H9 (cell line): Measurements from ENCODE around the gene EPHB6. TPM values are rescaled to one million over a fixed set of nuclear protein-coding genes. Genes with fewer than 3 reads are reported as not detected.

Experiments
- DNase-seq: peaks from one replicate; pipeline ENCODE4 v3.0.0-alpha.2; 2017
- H2AFZ ChIP-seq: one replicate; pipeline ENCODE4 v1.6.1; 2013; ENCODE audit warnings: mild to moderate bottlenecking, low read length, control low read depth, moderate library complexity
- H2AK5ac ChIP-seq: 2 replicates; pipeline ENCODE4 v1.6.1; 2013; ENCODE audit warnings: low read length, control low read depth, mixed read lengths; ENCODE audit not compliant: insufficient read length
- H2BK120ac ChIP-seq: one replicate; pipeline ENCODE4 v1.6.1; 2013; ENCODE audit warnings: low read depth, mild to moderate bottlenecking, low read length, control low read depth, inconsistent platforms; ENCODE audit not compliant: poor library complexity, severe bottlenecking
- H2BK12ac ChIP-seq: 2 replicates; pipeline ENCODE4 v1.6.1; 2013; ENCODE audit warnings: low read length, control low read depth, mixed read lengths, low read depth; ENCODE audit not compliant: insufficient read length
- H2BK15ac ChIP-seq: 2 replicates; pipeline ENCODE4 v1.6.1; 2013; ENCODE audit warnings: low read depth, low read length, control low read depth
- H2BK20ac ChIP-seq: one replicate; pipeline ENCODE4 v1.6.1; 2013; ENCODE audit warnings: low read depth, mild to moderate bottlenecking, low read length, control low read depth, inconsistent platforms; ENCODE audit not compliant: poor library complexity, severe bottlenecking
- H2BK5ac ChIP-seq: 2 replicates; pipeline ENCODE4 v1.6.1; 2013; ENCODE audit warnings: low read length, control low read depth, mixed read lengths; ENCODE audit not compliant: insufficient read length
- H3K14ac ChIP-seq: 2 replicates; pipeline ENCODE4 v1.6.1; 2013; ENCODE audit warnings: low read length, control low read depth; ENCODE audit not compliant: insufficient read depth
- H3K18ac ChIP-seq: 2 replicates; pipeline ENCODE4 v1.6.1; 2013; ENCODE audit warnings: low read depth, mild to moderate bottlenecking, mixed read lengths, low read length, control low read depth; ENCODE audit not compliant: insufficient read length
- H3K23ac ChIP-seq: 2 replicates; pipeline ENCODE4 v1.6.1; 2013; ENCODE audit warnings: low read length, control low read depth, mixed read lengths, low read depth; ENCODE audit not compliant: insufficient read length
- H3K23me2 ChIP-seq: 2 replicates; pipeline ENCODE4 v1.6.1; 2013; ENCODE audit warnings: low read depth, mild to moderate bottlenecking, mixed read lengths, low read length, control low read depth; ENCODE audit not compliant: insufficient read length, poor library complexity, severe bottlenecking
- H3K27ac ChIP-seq: 2 replicates; pipeline ENCODE4 v1.5.1; 2013; ENCODE audit warnings: low read length, control low read depth, mixed read lengths, low read depth; ENCODE audit not compliant: insufficient read length
- H3K27me3 ChIP-seq: 2 replicates; pipeline ENCODE4 v1.6.1; 2013; ENCODE audit warnings: low read length, control low read depth, inconsistent platforms; ENCODE audit not compliant: insufficient read depth
- H3K4ac ChIP-seq: 2 replicates; pipeline ENCODE4 v1.6.1; 2013; ENCODE audit warnings: low read depth, mild to moderate bottlenecking, control low read depth, inconsistent platforms, low read length, moderate library complexity
- H3K4me1 ChIP-seq: 2 replicates; pipeline ENCODE4 v1.6.1; 2013; ENCODE audit warnings: low read length, control low read depth, inconsistent platforms; ENCODE audit not compliant: insufficient read depth
- H3K4me2 ChIP-seq: 2 replicates; pipeline ENCODE4 v1.6.1; 2013; ENCODE audit warnings: low read length, control low read depth, mixed read lengths; ENCODE audit not compliant: insufficient read length, insufficient read depth
- H3K56ac ChIP-seq: 2 replicates; pipeline ENCODE4 v1.6.1; 2013; ENCODE audit warnings: low read depth, mild to moderate bottlenecking, mixed read lengths, low read length, control low read depth; ENCODE audit not compliant: insufficient read length
- H3K79me1 ChIP-seq: 2 replicates; pipeline ENCODE4 v1.6.1; 2013; ENCODE audit warnings: low read depth, mild to moderate bottlenecking, moderate library complexity, low read length, control low read depth, inconsistent platforms; ENCODE audit not compliant: insufficient read depth, poor library complexity, severe bottlenecking
- H3K79me2 ChIP-seq: 2 replicates; pipeline ENCODE4 v1.6.1; 2013; ENCODE audit warnings: low read length, control low read depth, inconsistent platforms; ENCODE audit not compliant: insufficient read depth
- H3K9ac ChIP-seq: 2 replicates; pipeline ENCODE4 v1.6.1; 2013; ENCODE audit warnings: low read length, control low read depth, mixed read lengths; ENCODE audit not compliant: insufficient read length; ENCODE audit errors: extremely low read depth
- H3K9me3 ChIP-seq: one replicate; pipeline ENCODE4 v1.6.1; 2013; ENCODE audit warnings: low read depth, low read length, inconsistent platforms; ENCODE audit not compliant: control insufficient read depth
- H3T11ph ChIP-seq: one replicate; pipeline ENCODE4 v1.6.1; 2013; ENCODE audit warnings: mild to moderate bottlenecking, low read length, control low read depth, inconsistent platforms
- H4K20me1 ChIP-seq: one replicate; pipeline ENCODE4 v1.6.1; 2013; ENCODE audit not compliant: control insufficient read depth, insufficient read length, insufficient read depth
- H4K5ac ChIP-seq: 2 replicates; pipeline ENCODE4 v1.6.1; 2013; ENCODE audit warnings: low read depth, mild to moderate bottlenecking, mixed read lengths, low read length, control low read depth; ENCODE audit not compliant: insufficient read length
- H4K8ac ChIP-seq: replicated peaks from 2 replicates; pipeline ENCODE4 v1.6.1; 2013; ENCODE audit warnings: low read length, control low read depth, mixed read lengths, low read depth; ENCODE audit not compliant: insufficient read length
- H4K91ac ChIP-seq: 2 replicates; pipeline ENCODE4 v1.6.1; 2013; ENCODE audit warnings: low read depth, mild to moderate bottlenecking, moderate library complexity, mixed read lengths, low read length, control low read depth; ENCODE audit not compliant: insufficient read length
- H3K27ac Mint-ChIP-seq, 3 experiments: 2 replicates in 2 of 3; 3 replicates in 1 of 3; pipeline ENCODE4 v1.8.0; 2020 to 2021; ENCODE audit warnings: mixed read lengths in 3 of 3, mild to moderate bottlenecking in 1 of 3, moderate library complexity in 1 of 3
- H3K27me3 Mint-ChIP-seq: 2 replicates; pipeline ENCODE4 v1.8.0; 2021; ENCODE audit warnings: low read depth, mild to moderate bottlenecking, moderate library complexity, mixed read lengths
- H3K36me3 Mint-ChIP-seq, 3 experiments: 2 replicates in 2 of 3; 3 replicates in 1 of 3; pipeline ENCODE4 v1.8.0; 2020 to 2021; ENCODE audit warnings: low read depth in 3 of 3, mixed read lengths in 3 of 3; ENCODE audit not compliant: insufficient read depth in 1 of 3
- H3K4me1 Mint-ChIP-seq, 2 experiments: 2 replicates each; pipeline ENCODE4 v1.8.0; 2020; ENCODE audit warnings: mixed read lengths in 2 of 2
- H3K4me3 Mint-ChIP-seq, 2 experiments: 2 replicates in 1 of 2; 3 replicates in 1 of 2; pipeline ENCODE4 v1.8.0; 2020 to 2021; ENCODE audit warnings: mild to moderate bottlenecking in 2 of 2, mixed read lengths in 2 of 2, moderate library complexity in 1 of 2
- H3K9me3 Mint-ChIP-seq, 2 experiments: 2 replicates in 1 of 2; 3 replicates in 1 of 2; pipeline ENCODE4 v1.8.0; 2020; ENCODE audit warnings: mild to moderate bottlenecking in 2 of 2, mixed read lengths in 2 of 2, moderate library complexity in 1 of 2
- WGBS: extraction: QIAGEN DNeasy Blood & Tissue Kit; methylation state at CpG from one replicate; pipeline ENCODE4 v1.1.7; 2013; ENCODE audit warnings: missing lambda C conversion rate, low lambda C conversion rate, mixed read lengths; ENCODE audit not compliant: insufficient read length; ENCODE audit errors: extremely low coverage; 5-methylcytosine and 5-hydroxymethylcytosine counted together
- total RNA-seq: library from RNA; stranded (reverse); gene quantifications from 2 replicates; pipeline ENCODE4 v1.2.1, GENCODE V29; 2021
- TF ChIP-seq, protein P1 (sequence below): fragments of 200-600 bp; sonication (generic); conservative IDR thresholded peaks from 3 replicates; pipeline ENCODE4 v1.8.0; 2021; ENCODE audit warnings: antibody characterized with exemption, mild to moderate bottlenecking

EPHB6 gene
- total RNA-seq, 1 experiment from 2014 or later = 9.7 TPM

- no peak overlapping the region for H3K23ac ChIP-seq
- H3K4me1 Mint-ChIP-seq = peaks cover 4 to 7% of the 10 kb centered on the region in 2 experiments
- no peak for DNase-seq
- H3K4me1 ChIP-seq = no peaks in the 10 kb centered on the region
- TF ChIP-seq, protein P1, sequence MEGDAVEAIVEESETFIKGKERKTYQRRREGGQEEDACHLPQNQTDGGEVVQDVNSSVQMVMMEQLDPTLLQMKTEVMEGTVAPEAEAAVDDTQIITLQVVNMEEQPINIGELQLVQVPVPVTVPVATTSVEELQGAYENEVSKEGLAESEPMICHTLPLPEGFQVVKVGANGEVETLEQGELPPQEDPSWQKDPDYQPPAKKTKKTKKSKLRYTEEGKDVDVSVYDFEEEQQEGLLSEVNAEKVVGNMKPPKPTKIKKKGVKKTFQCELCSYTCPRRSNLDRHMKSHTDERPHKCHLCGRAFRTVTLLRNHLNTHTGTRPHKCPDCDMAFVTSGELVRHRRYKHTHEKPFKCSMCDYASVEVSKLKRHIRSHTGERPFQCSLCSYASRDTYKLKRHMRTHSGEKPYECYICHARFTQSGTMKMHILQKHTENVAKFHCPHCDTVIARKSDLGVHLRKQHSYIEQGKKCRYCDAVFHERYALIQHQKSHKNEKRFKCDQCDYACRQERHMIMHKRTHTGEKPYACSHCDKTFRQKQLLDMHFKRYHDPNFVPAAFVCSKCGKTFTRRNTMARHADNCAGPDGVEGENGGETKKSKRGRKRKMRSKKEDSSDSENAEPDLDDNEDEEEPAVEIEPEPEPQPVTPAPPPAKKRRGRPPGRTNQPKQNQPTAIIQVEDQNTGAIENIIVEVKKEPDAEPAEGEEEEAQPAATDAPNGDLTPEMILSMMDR = no peak
- peaks cover 14% of the 10 kb centered on the region for H3K27me3 Mint-ChIP-seq
- H2BK15ac ChIP-seq = no peak overlapping the region
- peaks cover 3 to 12% (median 6%) of the 10 kb centered on the region in 3 experiments; a peak in 6 of 7 replicates for H3K36me3 Mint-ChIP-seq
- H4K91ac ChIP-seq = no peak overlapping the region
- H3K14ac ChIP-seq = no peak overlapping the region
- no peak overlapping the region for H3T11ph ChIP-seq
- peaks cover 15 to 17% of the 10 kb centered on the region in 2 experiments for H3K9me3 Mint-ChIP-seq
- no CpG with 5 or more reads among the region's 2 CpGs for WGBS
- no peak overlapping the region for H3K27ac Mint-ChIP-seq
- H2AK5ac ChIP-seq = no peak overlapping the region
- no peak overlapping the region for H2BK12ac ChIP-seq
- H3K23me2 ChIP-seq = no peaks in the 10 kb centered on the region
- no peak overlapping the region for H4K5ac ChIP-seq
- H3K27me3 ChIP-seq = no peaks in the 10 kb centered on the region; the same call in 1 of the 2 replicates
- no peak overlapping the region for H3K56ac ChIP-seq
- H3K4me3 Mint-ChIP-seq = no peak overlapping the region
- no peak overlapping the region for H3K4me2 ChIP-seq
- no peak overlapping the region for H2BK5ac ChIP-seq
- no peak overlapping the region for H3K9ac ChIP-seq
- no peak overlapping the region for H3K27ac ChIP-seq
- no peak overlapping the region for H2BK20ac ChIP-seq
- H2BK120ac ChIP-seq = no peak overlapping the region
- H3K4ac ChIP-seq = no peak overlapping the region
- no peak overlapping the region for H2AFZ ChIP-seq
- H3K18ac ChIP-seq = no peak overlapping the region
- no peaks in the 10 kb centered on the region for H3K79me2 ChIP-seq
- H4K8ac ChIP-seq = no peak overlapping the region
- no peaks in the 10 kb centered on the region for H3K79me1 ChIP-seq
- H3K9me3 ChIP-seq = peaks cover 6% of the 10 kb centered on the region
- no peaks in the 10 kb centered on the region for H4K20me1 ChIP-seq
These were observed 55.2 kb downstream of the EPHB6 start for GRCh38 chr7:142910031-142910433.
